Measurements from ENCODE around the gene RIPOR1.
A peak's percentile ranks its signal among the peaks of the same experiment; 100 is the strongest.

Gene RIPOR1

DNA sequence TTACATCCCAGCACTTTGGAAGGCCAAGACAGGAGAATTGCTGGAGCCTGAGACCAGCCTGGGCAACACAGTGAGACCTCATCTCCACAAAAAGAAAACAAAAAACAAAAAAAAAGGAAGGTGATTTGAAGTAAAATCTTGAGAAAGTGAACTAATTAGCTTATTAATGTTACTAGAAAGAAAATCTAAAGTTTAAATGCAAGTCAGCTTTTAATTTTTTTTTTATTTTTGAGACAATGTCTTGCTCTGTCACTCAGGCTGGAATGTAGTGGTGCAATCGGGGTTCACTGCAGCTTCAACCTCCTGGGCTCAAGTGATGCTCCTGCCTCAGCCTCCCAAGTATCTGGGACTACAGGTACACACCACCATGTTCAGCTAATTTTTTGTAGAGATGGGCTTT is 30.2 kb downstream of the RIPOR1 start:
- no peak for DNase-seq

DNA sequence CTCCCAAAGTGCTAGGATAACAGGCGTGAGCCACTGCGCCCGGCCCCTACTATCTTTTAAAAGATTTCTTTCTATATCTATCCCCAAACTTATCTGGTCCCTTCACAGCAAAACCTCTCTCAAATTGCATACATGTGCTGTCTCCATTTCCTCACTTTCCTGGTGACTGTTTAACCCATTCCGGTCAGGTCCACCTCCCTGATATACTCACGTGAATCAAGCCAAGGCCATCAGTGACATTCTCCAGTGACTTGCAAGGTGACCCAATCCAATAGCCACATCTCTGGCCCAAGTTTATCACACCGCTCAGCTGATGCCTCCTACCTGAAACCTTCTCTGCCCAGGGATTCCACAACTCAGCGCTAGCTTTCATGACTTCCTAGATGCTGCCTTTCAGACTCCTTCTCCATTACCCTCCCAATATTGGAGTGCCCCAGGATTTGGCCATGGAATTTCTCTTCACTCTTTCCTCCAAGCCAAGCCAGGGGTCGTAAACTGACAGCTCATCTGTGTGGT is 32.3 kb downstream of the RIPOR1 start:
- DNase-seq = no peak

DNA sequence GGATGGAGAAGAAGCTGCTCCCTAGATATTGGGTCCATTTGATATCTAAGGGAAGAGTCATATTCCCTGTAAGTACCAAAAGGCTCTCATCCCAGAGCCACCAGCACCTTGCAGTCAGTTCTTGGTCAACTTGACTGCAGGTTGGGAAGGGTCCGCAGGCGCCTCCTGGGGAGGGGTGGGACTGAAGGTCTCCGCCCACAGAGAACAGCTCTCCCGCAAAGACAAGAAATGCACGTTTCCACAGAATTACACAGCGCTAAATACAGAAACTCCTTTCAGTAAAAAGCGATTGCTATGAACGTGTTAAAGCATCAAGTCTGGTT is 32.8 kb downstream of the RIPOR1 start:
- no peak for DNase-seq

DNA sequence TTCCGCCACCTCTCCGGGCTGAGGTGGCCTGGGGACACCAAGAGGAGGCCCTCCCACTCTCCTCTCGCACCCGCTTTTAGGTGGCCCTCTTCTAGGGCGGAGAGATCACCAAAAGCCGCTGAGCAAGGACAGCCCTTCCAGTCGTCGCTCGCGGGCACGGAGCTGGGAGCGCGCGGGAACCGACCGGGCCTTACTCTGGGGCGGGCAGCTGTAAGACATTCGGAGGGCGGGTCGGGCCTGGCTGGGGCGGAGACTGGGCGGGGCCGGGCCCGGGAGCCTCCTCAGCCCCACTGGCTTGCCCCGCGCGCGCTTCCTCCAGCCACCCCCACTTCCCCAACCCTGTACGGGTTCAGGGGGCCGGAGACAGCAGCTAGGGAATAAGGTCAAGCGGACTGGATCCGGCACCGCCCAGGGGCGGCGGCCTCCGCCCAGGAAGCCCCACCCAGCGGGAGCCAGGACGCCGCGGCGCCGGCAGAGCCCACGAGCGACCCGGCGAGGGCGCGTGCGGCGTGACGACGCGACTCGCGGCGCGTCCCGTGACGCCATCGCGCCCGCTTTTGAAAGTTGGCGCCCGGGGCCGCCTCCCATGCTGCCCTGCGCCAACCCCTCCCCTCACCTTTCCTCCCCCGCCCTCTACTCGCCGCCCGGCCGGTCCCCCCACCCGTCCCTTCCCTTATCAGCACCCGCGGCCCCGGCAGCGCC is 33.3 kb downstream of the RIPOR1 start:
- DNase-seq = peak; percentile 97

DNA sequence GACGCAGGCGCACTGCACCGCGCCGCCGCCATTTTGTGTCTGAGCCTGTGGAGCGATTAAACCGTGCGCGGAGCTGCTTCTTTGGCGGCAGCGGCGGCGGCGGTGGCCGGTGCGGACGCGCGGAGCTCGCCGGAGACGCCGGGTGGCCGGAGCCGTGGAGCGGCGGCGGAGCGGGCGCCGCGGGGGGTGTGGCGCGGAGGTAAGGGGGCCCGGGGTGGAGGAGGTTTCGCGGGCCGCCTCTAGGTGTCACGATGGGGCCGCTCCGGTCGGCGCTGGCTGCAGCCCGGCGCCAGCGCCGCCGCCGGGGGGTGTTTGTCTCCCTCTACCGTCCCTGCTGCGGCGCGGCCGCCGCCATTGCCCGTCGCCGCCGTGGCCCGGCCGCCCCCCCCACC is 33.9 kb downstream of the RIPOR1 start, which contains the start of gene CTCF:
Gene CTCF (plus strand): TSS at position 1 of the 392 bp plus-strand sequence. CDS start 48,307 bp downstream, outside the sequence.
- DNase-seq = no peak

DNA sequence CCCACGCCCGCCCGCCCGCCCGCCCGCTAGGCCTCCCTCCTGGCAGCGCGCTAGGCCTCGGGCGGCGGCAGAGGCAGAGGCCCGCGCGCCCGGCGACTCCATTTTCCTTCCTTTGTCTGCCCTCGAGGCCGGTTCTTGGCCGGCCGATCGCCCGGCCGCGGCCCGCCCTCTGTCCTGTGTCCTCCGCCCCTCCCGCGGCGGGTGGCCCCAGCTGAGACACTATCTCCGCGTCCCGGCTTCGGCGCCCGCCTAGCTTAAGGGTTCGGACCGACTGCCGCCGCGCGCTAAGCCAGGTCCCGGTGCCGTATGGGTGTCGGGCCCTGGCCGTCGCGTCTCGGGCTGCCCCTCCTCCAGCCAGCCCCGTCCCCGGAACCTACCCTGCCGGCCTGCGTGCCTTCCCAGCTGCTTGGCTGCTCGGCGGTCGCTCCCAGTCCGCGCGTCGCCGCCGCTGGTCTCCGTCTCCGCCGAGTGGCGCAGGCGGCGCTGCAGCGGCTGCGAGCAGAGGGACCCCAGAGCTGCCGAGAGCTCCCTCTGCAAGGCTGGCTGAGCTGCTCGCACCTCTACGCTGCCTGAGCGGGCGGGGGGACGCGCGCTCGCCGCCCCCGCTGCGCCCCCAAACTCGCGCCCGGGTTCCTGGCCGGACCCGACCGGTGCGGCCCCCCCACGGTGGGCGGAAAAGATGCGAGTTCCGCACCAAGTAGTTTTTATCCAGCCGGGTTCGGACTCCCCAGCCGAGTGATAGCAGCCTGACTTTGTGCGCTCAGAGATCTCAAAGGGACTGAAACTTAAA is 34.5 kb downstream of the RIPOR1 start:
- DNase-seq = peak; percentile 79

DNA sequence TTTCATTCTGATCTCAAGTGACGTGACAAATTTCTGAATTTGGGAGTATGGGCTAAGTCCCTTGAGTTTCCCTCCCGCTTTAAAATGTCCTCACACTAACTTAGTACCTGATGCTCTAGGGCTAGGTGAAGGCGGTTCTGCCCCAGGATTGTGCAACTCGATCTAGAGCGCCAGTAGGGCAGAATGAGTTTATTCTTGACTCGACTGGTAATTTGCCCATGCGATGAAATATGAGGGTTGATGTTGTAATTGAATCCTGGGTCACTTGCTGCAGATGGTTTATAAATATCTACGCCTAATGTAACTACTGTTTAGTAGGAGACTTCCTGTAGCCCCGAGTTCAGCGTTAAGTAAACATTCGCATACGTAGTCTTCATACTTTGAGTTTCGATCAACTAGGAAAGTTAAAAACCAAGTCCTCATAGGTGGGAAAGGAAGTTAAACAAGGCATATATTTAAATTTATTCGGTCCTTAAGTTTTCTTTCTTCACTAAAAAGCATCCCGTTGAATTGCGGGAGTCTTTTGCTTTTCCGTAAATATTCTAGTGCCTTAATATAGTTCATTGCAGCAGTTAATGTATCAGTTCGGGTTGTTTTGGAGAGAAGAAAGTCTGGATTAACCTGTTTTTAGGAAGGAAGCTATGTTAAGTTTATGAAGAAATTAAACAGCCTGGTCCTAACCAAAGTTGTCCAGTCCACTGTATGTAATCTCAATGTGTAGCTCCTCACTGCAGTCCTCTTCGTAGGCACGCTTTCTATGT is 35.3 kb downstream of the RIPOR1 start:
- no peak for DNase-seq

DNA sequence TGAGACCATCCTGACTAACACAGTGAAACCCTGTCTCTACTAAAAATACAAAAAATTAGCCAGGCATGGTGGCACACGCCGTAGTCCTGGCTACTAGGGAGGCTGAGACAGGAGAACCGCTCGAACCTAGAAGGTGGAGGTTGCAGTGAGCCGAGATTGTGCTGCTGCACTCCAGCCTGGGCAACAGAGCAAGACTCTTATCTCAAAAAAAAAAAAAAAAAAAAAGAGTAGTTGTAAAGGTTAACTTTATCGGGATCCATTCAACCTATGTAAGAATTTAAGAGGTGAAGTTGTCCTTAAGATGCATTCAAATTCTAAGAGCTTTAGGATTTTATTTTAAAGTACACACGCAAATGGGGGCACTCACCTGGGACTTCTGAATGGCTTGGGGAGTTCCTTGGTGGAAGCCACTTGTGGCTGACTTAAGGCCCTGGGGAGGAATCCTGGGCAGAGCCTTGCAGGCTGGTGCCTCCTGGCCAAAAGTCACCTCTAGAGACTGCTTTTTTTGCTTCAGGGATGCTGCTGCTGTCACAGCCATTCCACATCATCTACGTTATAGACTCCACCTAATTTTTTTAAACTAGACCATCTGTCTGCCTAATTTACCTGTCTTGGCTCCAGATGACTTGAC is 37.0 kb downstream of the RIPOR1 start:
- no peak for DNase-seq

DNA sequence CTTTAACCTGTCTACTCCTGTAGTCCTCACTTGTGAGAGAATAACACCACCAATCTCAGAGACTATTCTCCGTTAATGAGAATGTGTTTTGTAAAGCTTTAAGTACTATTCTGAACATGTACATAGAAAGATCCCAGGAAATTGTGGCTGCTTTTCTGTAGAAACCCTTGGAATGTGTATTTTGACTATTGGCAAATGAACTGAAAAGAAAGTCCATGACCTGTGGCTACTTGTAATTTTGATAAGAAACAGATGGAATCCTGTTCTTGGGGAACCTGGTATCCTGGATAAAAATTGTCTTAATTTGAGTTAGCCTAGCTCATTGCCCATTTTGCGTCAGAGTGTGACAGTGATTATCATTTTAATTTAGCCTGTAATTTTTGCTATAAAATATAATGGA is 42.8 kb downstream of the RIPOR1 start:
- no peak for DNase-seq

DNA sequence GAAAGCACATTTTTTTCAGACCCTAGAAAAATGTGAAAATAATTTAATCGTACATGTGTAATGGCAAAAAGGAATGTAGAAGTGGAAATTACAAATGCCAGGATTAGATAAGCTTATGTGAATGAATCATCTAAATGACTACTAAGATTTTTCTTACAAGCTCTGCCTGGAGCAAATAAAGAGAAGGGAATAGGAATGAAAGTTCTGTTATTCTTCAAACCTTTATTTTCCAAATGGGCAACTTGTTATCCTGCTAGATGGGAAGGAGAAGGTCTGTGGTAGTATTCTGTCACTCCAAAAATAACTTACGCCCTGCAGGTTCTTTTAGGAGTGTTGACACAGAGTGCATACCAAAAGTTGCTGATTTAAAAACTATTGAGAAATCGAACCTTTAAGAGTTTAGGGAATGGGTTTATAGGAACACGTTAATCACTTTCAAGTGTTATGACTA is 43.4 kb downstream of the RIPOR1 start:
- no peak for DNase-seq

DNA sequence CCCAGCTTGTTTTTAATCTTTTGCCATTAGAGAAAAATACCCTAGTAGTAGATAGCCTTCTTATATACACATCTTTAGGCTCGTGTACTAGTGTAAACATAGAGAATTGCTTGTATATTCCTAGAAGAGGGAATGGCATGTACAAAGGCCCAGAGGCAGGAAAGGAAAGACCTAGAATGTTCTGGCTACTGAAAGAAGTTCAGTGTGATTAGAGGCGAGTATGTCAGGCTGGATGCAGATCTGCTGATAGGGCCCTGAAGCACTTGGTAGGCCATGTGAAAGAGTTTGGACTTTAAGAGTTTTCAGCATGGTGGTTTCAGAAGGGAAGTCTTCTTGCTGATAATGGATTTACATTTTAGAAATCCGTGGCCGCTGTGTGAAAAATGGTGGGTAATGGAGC is 51.1 kb downstream of the RIPOR1 start:
- DNase-seq = no peak

DNA sequence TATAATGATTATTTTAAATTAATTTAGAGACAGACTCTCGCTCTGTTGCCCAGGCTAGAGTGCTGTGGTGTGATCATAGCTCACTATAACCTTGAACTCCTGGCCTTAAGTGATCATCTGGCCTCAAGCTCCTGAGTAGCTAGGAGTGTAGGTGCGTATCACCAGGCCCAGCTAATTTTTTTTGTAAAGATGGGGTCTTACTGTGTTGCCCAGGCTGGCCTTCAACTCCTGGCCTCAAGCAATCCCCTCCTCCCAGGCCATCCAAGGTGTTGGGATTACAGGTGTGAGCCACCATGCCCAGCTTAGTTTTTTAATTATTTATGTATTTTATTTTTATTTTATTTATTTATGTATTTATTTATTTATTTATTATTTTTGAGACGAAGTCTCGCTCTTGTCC is 51.6 kb downstream of the RIPOR1 start:
- no peak for DNase-seq

DNA sequence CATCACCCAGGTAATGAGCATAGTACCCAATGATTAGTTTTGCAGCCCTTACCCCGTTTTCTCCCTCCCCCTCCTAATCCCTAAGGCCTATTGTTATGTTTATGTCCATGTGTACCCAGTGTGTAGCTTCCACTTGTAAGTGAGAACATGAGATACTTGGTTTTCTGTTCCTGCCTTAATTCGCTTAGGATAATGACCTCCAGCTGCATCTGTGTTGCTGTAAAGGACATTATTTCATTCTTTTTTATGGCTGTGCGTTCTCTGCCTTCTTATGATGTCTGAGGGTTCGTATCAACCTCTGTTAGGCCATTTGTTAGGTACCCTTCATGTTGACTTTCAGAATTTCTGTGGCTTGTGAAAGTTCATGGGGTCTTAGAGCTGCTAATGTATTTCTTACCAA is 64.7 kb downstream of the RIPOR1 start:
- DNase-seq = no peak

DNA sequence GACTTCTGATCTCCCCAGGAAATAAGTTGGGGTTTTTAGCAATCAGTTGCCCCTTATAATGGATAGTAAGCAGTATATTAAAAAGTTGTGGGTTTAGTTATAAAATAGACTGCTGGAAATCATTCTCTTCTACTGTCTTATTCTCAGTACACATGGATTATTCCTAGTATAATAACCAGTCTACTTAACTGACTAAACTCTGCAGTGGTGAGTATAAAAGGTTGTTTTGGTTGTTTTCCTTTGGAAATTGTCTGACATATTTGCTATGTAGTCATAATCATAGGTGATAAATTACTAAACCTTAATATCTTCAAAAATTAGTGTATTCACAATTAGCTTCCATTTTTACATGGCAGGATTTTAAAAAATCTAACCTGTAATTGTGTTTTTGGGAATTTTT is 65.1 kb downstream of the RIPOR1 start:
- DNase-seq = no peak

DNA sequence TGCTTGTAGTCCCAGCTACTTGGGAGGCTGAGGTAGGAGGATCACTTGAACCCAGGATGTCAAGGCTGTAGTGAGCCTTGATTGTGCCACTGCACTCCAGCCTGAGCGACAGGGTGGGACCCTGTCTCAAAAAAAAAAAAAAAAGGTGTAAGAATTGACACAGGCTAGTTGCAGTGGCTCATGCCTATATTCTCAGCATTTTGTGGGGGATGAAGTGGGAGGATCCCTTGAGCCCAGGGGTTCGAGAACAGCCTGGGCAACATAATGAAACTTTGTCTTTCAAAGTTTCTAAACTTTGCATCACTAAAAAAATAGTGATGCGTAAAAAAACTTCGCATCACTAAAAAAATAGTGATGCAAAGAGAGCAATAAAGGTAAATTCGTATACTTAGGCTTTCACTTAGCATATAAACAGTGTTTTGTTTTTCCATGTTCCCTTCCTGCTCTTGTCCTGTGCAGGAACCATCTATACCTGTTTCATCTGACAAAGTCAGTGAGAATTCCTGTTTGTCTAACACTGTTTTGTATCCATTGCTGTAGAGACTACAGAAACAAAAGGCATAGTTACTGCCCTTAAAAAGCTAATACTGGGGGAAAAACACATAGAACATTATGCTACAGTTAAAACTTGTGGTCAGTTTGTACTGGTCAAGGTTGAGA is 65.8 kb downstream of the RIPOR1 start:
- DNase-seq = no peak

DNA sequence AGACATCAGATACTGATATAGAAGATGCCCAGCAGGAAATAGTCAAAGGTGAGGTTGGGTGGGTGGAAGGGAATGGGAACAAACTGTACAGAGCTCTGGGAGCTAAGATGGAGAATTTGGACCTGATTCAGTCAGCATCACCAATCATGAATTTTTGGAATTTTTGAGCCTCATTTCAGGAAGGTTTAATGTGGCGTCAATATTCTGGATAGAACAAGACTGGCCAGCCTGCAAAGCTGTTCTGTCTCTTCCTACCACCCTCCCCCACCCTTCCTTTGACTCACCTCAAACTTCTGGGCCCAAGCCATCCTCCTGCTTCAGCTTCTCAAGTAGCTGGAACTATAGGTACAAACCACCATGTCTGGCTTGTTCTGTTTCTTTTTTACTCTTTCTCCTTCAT is 66.3 kb downstream of the RIPOR1 start:
- no peak for DNase-seq

Measured in left hindlimb (tissue), 1 donor.